ENCODE measurements around the gene TPM4. TPM values are rescaled to one million over a fixed set of nuclear protein-coding genes. Genes with fewer than 3 reads are reported as not detected.

TPM4 gene
- total and polyA plus RNA-seq, 2 experiments from 2014 or later: 223 to 288 TPM

- TF ChIP-seq ZNF462 (CRISPR knock-in tag; IDR thresholded peaks at IDR 0.05): no peak
- TF ChIP-seq ETS1 (IDR thresholded peaks at IDR 0.05): no peak
- no peak for TF ChIP-seq CTCF (conservative IDR thresholded peaks at IDR 0.05; ENCODE audit: low read depth in 2 of 2)
Measured at GRCh38 chr19:16070366-16070990, 5.8 kb upstream of the TPM4 start (continued).

- no peak overlapping the region for H3K4me2 ChIP-seq
- no peaks in the 10 kb centered on the region; the same call in 1 of the 2 replicates for H3K79me2 ChIP-seq (replicated peaks; ENCODE audit: insufficient read depth)
- TF ChIP-seq EZH2phosphoT487 (IDR thresholded peaks at IDR 0.05; ENCODE audit: unreplicated experiment) (no peak), EZH2 (IDR thresholded peaks at IDR 0.05; ENCODE audit: low read depth, unreplicated experiment) (no peak), ETS1 (IDR thresholded peaks at IDR 0.05) (no peak), CREB1 (CRISPR knock-in tag; IDR thresholded peaks at IDR 0.05; ENCODE audit: low read depth) (no peak), JUNB (IDR thresholded peaks at IDR 0.05; ENCODE audit: unreplicated experiment) (no peak), CTCF (conservative IDR thresholded peaks at IDR 0.05; ENCODE audit: low read depth in 2 of 2) (no peak), ZNF331 (CRISPR knock-in tag; IDR thresholded peaks at IDR 0.05; ENCODE audit: low read depth) (no peak), POLR2AphosphoS5 (IDR thresholded peaks at IDR 0.05; ENCODE audit: low read depth) (no peak)
Measured at GRCh38 chr19:16071072-16071691, 5.1 kb upstream of the TPM4 start.

More at GRCh38 chr19:16071072-16071691, 5.1 kb upstream of the TPM4 start:
- Histone ChIP-seq H3K4me1 (ENCODE audit: insufficient read depth) (peaks cover 14% of the 10 kb centered on the region), H3K9me2 (ENCODE audit: insufficient read depth) (no peaks in the 10 kb centered on the region), H3K36me3 (ENCODE audit: insufficient read depth) (no peaks in the 10 kb centered on the region), H3K27me3 (ENCODE audit: insufficient read depth) (no peaks in the 10 kb centered on the region), H3F3A (replicated peaks; ENCODE audit: low read depth) (peaks cover 11% of the 10 kb centered on the region; the same call in 1 of the 2 replicates), H3K4me3 (no peak overlapping the region), H3K27ac (ENCODE audit: low read depth) (no peak overlapping the region), H4K20me1 (replicated peaks; ENCODE audit: insufficient read depth) (no peaks in the 10 kb centered on the region), H2AFZ (no peak overlapping the region)
- Mint-ChIP-seq H3K27me3 (ENCODE audit: insufficient read depth, low read depth, poor library complexity) (peaks cover 17% of the 10 kb centered on the region), H3K27ac (no peak overlapping the region), H3K4me1 (peaks cover 18% of the 10 kb centered on the region), H3K9me3 (peaks cover 3% of the 10 kb centered on the region; the same call in 2 of the 3 replicates), H3K4me3 (no peak overlapping the region), H3K36me3 (ENCODE audit: low read depth) (peaks cover 7% of the 10 kb centered on the region; the same call in 1 of the 3 replicates)
- no peak for ATAC-seq
- no peak for DNase-seq (ENCODE audit: low spot score)
